Liver (tissue), 9 donors: ENCODE measurements around the gene RAB6B. TPM values are rescaled to one million over a fixed set of nuclear protein-coding genes. Genes with fewer than 3 reads are reported as not detected.

ENCODE experiments used
- DNase-seq: peaks from one replicate; pipeline ENCODE4 v3.0.0-alpha.2; 2017; ENCODE audit warnings: low spot score
- H3K27ac ChIP-seq, 2 donors: one replicate each; pipeline ENCODE4 v1.7.0; 2013; ENCODE audit warnings: inconsistent platforms in 2 of 2, low read length in 2 of 2, control low read depth in 1 of 2, low read depth in 1 of 2, mild to moderate bottlenecking in 1 of 2
- H3K27me3 ChIP-seq, 4 donors: one replicate each; pipeline versions ENCODE4 v1.6.1 to v1.7.0; 2013; ENCODE audit warnings: low read length in 3 of 4, inconsistent platforms in 1 of 4, mild to moderate bottlenecking in 1 of 4, moderate library complexity in 1 of 4; ENCODE audit not compliant: control insufficient read depth in 4 of 4, insufficient read depth in 4 of 4
- H3K36me3 ChIP-seq, 4 donors: one replicate each; pipeline versions ENCODE4 v1.6.1 to v1.7.0; 2013; ENCODE audit warnings: low read length in 3 of 4, mild to moderate bottlenecking in 3 of 4, low read depth in 1 of 4, moderate library complexity in 1 of 4; ENCODE audit not compliant: control insufficient read depth in 4 of 4, insufficient read depth in 3 of 4
- H3K4me1 ChIP-seq, 4 donors: one replicate each; pipeline versions ENCODE4 v1.6.1 to v1.7.0; 2013; ENCODE audit warnings: low read length in 3 of 4, mild to moderate bottlenecking in 3 of 4, moderate library complexity in 1 of 4; ENCODE audit not compliant: control insufficient read depth in 4 of 4, insufficient read depth in 4 of 4
- H3K4me3 ChIP-seq, 3 donors: one replicate each; pipeline versions ENCODE4 v1.6.1 to v1.7.0; 2013; ENCODE audit warnings: low read length in 3 of 3, control low read depth in 1 of 3, low read depth in 1 of 3, mild to moderate bottlenecking in 1 of 3
- H3K9ac ChIP-seq, 2 donors: one replicate each; pipeline ENCODE4 v1.7.0; 2013; ENCODE audit warnings: low read length in 2 of 2, mild to moderate bottlenecking in 2 of 2, moderate library complexity in 2 of 2, control low read depth in 1 of 2, low read depth in 1 of 2
- H3K9me3 ChIP-seq, 4 donors: one replicate each; pipeline versions ENCODE4 v1.6.1 to v1.7.0; 2013; ENCODE audit warnings: low read length in 3 of 4; ENCODE audit not compliant: control insufficient read depth in 4 of 4
- ATF3 ChIP-seq: IDR thresholded peaks from 2 replicates; pipeline ENCODE4 v1.6.1; 2016; ENCODE audit warnings: antibody characterized with exemption
- CTCF ChIP-seq: fragments of 150-350 bp; IDR thresholded peaks from 2 replicates; pipeline ENCODE4 v1.5.1; 2017; ENCODE audit warnings: improper control_type of control experiment, low read depth, low read length; ENCODE audit not compliant: missing input control
- EGR1 ChIP-seq, 2 donors: IDR thresholded peaks; 2 replicates each; pipeline ENCODE4 v1.6.1; 2016 to 2018; ENCODE audit warnings: antibody characterized with exemption in 2 of 2, low read depth in 2 of 2
- FOXA1 ChIP-seq: IDR thresholded peaks from 2 replicates; pipeline ENCODE4 v1.6.1; 2016; ENCODE audit warnings: antibody characterized with exemption
- FOXA2 ChIP-seq: IDR thresholded peaks from 2 replicates; pipeline ENCODE4 v1.6.1; 2016; ENCODE audit warnings: antibody characterized with exemption
- GABPA ChIP-seq, 2 donors: IDR thresholded peaks in 1 of 2; conservative IDR thresholded peaks in 1 of 2; 2 replicates each; pipeline ENCODE4 v1.6.1; 2016; ENCODE audit warnings: antibody characterized with exemption in 2 of 2, mild to moderate bottlenecking in 1 of 2, moderate library complexity in 1 of 2
- HNF4A ChIP-seq, 2 donors: conservative IDR thresholded peaks; 2 replicates each; pipeline ENCODE4 v1.6.1; 2016; ENCODE audit warnings: antibody characterized with exemption in 2 of 2, mild to moderate bottlenecking in 2 of 2
- HNF4G ChIP-seq: IDR thresholded peaks from 2 replicates; pipeline ENCODE4 v1.6.1; 2016; ENCODE audit warnings: antibody characterized with exemption
- JUND ChIP-seq, 2 donors: IDR thresholded peaks; 2 replicates each; pipeline ENCODE4 v1.6.1; 2016; ENCODE audit warnings: antibody characterized with exemption in 2 of 2
- MAX ChIP-seq: IDR thresholded peaks from 2 replicates; pipeline ENCODE4 v1.6.1; 2016; ENCODE audit warnings: antibody characterized with exemption
- NR2F2 ChIP-seq: IDR thresholded peaks from 2 replicates; pipeline ENCODE4 v1.6.1; 2016; ENCODE audit warnings: antibody characterized with exemption
- RAD21 ChIP-seq, 2 donors: IDR thresholded peaks; 2 replicates each; pipeline ENCODE4 v1.6.1; 2016; ENCODE audit warnings: antibody characterized with exemption in 2 of 2, mild to moderate bottlenecking in 2 of 2
- RXRA ChIP-seq, 2 donors: IDR thresholded peaks; 2 replicates each; pipeline ENCODE4 v1.6.1; 2017 to 2018; ENCODE audit warnings: antibody characterized with exemption in 2 of 2, mild to moderate bottlenecking in 1 of 2
- SP1 ChIP-seq: IDR thresholded peaks from 2 replicates; pipeline ENCODE4 v1.6.1; 2018; ENCODE audit warnings: antibody characterized with exemption, mild to moderate bottlenecking
- TAF1 ChIP-seq: conservative IDR thresholded peaks from 2 replicates; pipeline ENCODE4 v1.6.1; 2016; ENCODE audit warnings: antibody characterized with exemption, mild to moderate bottlenecking
- YY1 ChIP-seq: IDR thresholded peaks from 2 replicates; pipeline ENCODE4 v1.6.1; 2016; ENCODE audit warnings: antibody characterized with exemption, mild to moderate bottlenecking
- WGBS: extraction: QIAGEN DNeasy Blood & Tissue Kit; methylation state at CpG from one replicate; pipeline ENCODE4 v1.1.7; 2013; 5-methylcytosine and 5-hydroxymethylcytosine counted together
- polyA plus RNA-seq, 2 donors: library from polyadenylated mRNA; stranded (reverse) in 1 of 2; unstranded in 1 of 2; fragments of 200-250 nt in 1 of 2; fragments of >200 nt in 1 of 2; fragmentation: Nextera tagmentation in 1 of 2; extraction: Ambion mirVana in 1 of 2; gene quantifications; one replicate each; pipeline versions ENCODE4 v1.2.1 to v1.2.3, GENCODE V29; 2013 to 2015
- total RNA-seq, 2 donors: library from RNA; depleted of rRNA; stranded (reverse); fragments of >200 nt; gene quantifications; one replicate each; pipeline ENCODE4 v1.2.3, GENCODE V29; 2014
- TF ChIP-seq, protein P1 (sequence below): IDR thresholded peaks from 2 replicates; pipeline ENCODE4 v1.6.1; 2016; ENCODE audit warnings: antibody characterized with exemption
- TF ChIP-seq, protein P2 (sequence below): IDR thresholded peaks from 2 replicates; pipeline ENCODE4 v1.6.1; 2016; ENCODE audit warnings: antibody characterized with exemption, mild to moderate bottlenecking
- donor health status: healthy.
- donor health status: healthy.
- donor health status: healthy.
- donor health status: healthy.
- donor health status: healthy.

Gene RAB6B
- total and polyA plus RNA-seq, 4 donors, result 0.08 to 2.8 (median 0.28) TPM

GRCh38 chr3:133887074-133887802 is 8.4 kb downstream of the RAB6B start:
- Histone ChIP-seq H3K27ac (no peak overlapping the region), H3K4me1 (no peaks in the 10 kb centered on the region), H3K27me3 (no peaks in the 10 kb centered on the region), H3K9ac (no peak overlapping the region), H3K9me3 (no peaks in the 10 kb centered on the region), H3K4me3 (no peak overlapping the region), H3K36me3 (no peaks in the 10 kb centered on the region)
- TF ChIP-seq, protein P1, sequence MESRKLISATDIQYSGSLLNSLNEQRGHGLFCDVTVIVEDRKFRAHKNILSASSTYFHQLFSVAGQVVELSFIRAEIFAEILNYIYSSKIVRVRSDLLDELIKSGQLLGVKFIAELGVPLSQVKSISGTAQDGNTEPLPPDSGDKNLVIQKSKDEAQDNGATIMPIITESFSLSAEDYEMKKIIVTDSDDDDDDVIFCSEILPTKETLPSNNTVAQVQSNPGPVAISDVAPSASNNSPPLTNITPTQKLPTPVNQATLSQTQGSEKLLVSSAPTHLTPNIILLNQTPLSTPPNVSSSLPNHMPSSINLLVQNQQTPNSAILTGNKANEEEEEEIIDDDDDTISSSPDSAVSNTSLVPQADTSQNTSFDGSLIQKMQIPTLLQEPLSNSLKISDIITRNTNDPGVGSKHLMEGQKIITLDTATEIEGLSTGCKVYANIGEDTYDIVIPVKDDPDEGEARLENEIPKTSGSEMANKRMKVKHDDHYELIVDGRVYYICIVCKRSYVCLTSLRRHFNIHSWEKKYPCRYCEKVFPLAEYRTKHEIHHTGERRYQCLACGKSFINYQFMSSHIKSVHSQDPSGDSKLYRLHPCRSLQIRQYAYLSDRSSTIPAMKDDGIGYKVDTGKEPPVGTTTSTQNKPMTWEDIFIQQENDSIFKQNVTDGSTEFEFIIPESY, result no peak
- no peak for TF ChIP-seq JUND (IDR thresholded peaks at IDR 0.05)
- no peak for TF ChIP-seq SP1
- DNase-seq, result peak; percentile 28
- WGBS, result 74% methylated on average over 4 of the region's 4 CpGs

- Histone ChIP-seq H3K36me3 (no peaks in the 10 kb centered on the region), H3K27me3 (no peaks in the 10 kb centered on the region), H3K4me3 (no peak overlapping the region), H3K4me1 (no peaks in the 10 kb centered on the region), H3K9ac (no peak overlapping the region), H3K27ac (no peak overlapping the region), H3K9me3 (no peaks in the 10 kb centered on the region)
- peak; percentile 20 for DNase-seq
- no peak for TF ChIP-seq CTCF
- TF ChIP-seq HNF4A (conservative IDR thresholded peaks at IDR 0.05), result no peak
- TF ChIP-seq NR2F2, result no peak
- TF ChIP-seq TAF1, result no peak
- no peak for TF ChIP-seq FOXA2
- no peak for TF ChIP-seq RXRA (IDR thresholded peaks at IDR 0.05)
- TF ChIP-seq, protein P1, result no peak
- TF ChIP-seq, protein P2, sequence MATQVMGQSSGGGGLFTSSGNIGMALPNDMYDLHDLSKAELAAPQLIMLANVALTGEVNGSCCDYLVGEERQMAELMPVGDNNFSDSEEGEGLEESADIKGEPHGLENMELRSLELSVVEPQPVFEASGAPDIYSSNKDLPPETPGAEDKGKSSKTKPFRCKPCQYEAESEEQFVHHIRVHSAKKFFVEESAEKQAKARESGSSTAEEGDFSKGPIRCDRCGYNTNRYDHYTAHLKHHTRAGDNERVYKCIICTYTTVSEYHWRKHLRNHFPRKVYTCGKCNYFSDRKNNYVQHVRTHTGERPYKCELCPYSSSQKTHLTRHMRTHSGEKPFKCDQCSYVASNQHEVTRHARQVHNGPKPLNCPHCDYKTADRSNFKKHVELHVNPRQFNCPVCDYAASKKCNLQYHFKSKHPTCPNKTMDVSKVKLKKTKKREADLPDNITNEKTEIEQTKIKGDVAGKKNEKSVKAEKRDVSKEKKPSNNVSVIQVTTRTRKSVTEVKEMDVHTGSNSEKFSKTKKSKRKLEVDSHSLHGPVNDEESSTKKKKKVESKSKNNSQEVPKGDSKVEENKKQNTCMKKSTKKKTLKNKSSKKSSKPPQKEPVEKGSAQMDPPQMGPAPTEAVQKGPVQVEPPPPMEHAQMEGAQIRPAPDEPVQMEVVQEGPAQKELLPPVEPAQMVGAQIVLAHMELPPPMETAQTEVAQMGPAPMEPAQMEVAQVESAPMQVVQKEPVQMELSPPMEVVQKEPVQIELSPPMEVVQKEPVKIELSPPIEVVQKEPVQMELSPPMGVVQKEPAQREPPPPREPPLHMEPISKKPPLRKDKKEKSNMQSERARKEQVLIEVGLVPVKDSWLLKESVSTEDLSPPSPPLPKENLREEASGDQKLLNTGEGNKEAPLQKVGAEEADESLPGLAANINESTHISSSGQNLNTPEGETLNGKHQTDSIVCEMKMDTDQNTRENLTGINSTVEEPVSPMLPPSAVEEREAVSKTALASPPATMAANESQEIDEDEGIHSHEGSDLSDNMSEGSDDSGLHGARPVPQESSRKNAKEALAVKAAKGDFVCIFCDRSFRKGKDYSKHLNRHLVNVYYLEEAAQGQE, result no peak
- TF ChIP-seq JUND (IDR thresholded peaks at IDR 0.05), result no peak
- no peak for TF ChIP-seq SP1
- no peak for TF ChIP-seq YY1
- no peak for TF ChIP-seq GABPA (IDR thresholded peaks at IDR 0.05 in 1 of 2, conservative IDR thresholded peaks at IDR 0.05 in 1 of 2)
- TF ChIP-seq FOXA1, result no peak
- no peak for TF ChIP-seq RAD21 (IDR thresholded peaks at IDR 0.05)
- TF ChIP-seq MAX, result no peak
- no peak for TF ChIP-seq ATF3
- no peak for TF ChIP-seq EGR1 (IDR thresholded peaks at IDR 0.05; ENCODE audit: low read depth in 2 of 2)
- TF ChIP-seq HNF4G, result no peak
- 78% methylated on average over 7 of the region's 7 CpGs for WGBS
These were observed 9.5 kb downstream of the RAB6B start for GRCh38 chr3:133886031-133886722.
